Measurements from ENCODE around the gene PCSK4.

PCSK4 gene

GRCh38 chr19:1496714-1497577, 6.8 kb upstream of the PCSK4 start:
- no peak for TF ChIP-seq CTCF (IDR thresholded peaks at IDR 0.05; ENCODE audit: extremely low read depth, insufficient read depth, missing control alignments)
- in situ Hi-C loops (cut with MboI; ENCODE audit: low pct_unique_long_range_greater_than_20kb, low sequenced_read_pairs, unreplicated experiment), result no loop called here
- no peak for DNase-seq (ENCODE audit: low spot score)

GRCh38 chr19:1495799-1496713, 5.9 kb upstream of the PCSK4 start:
- no peak for DNase-seq (ENCODE audit: low spot score)
- no peak for TF ChIP-seq CTCF (IDR thresholded peaks at IDR 0.05; ENCODE audit: extremely low read depth, insufficient read depth, missing control alignments)
- in situ Hi-C loops (cut with MboI; ENCODE audit: low pct_unique_long_range_greater_than_20kb, low sequenced_read_pairs, unreplicated experiment), result no loop called here

- in situ Hi-C loops (cut with MboI; ENCODE audit: low pct_unique_long_range_greater_than_20kb, low sequenced_read_pairs, unreplicated experiment), result no loop called here
- no peak for TF ChIP-seq CTCF (IDR thresholded peaks at IDR 0.05; ENCODE audit: extremely low read depth, insufficient read depth, missing control alignments)
Measured at GRCh38 chr19:1495051-1495798, 5.1 kb upstream of the PCSK4 start.

GRCh38 chr19:1494115-1494815, 4.1 kb upstream of the PCSK4 start:
- no peak for TF ChIP-seq CTCF (IDR thresholded peaks at IDR 0.05; ENCODE audit: extremely low read depth, insufficient read depth, missing control alignments)
- in situ Hi-C loops (cut with MboI; ENCODE audit: low pct_unique_long_range_greater_than_20kb, low sequenced_read_pairs, unreplicated experiment), result no loop called here
- no peak for DNase-seq (ENCODE audit: low spot score)

More at GRCh38 chr19:1495051-1495798, 5.1 kb upstream of the PCSK4 start:
- DNase-seq (ENCODE audit: low spot score), result no peak

- no peak for DNase-seq (ENCODE audit: low spot score)
- in situ Hi-C loops (cut with MboI; ENCODE audit: low pct_unique_long_range_greater_than_20kb, low sequenced_read_pairs, unreplicated experiment), result no loop called here
- no peak for TF ChIP-seq CTCF (IDR thresholded peaks at IDR 0.05; ENCODE audit: extremely low read depth, insufficient read depth, missing control alignments)
Measured at GRCh38 chr19:1492474-1493006, 2.4 kb upstream of the PCSK4 start.
